Suprapubic skin (tissue), 4 donors: Measurements from ENCODE around the gene RAB33B. TPM values are rescaled to one million over a fixed set of nuclear protein-coding genes. Genes with fewer than 3 reads are reported as not detected.
A peak's percentile ranks its signal among the peaks of the same experiment; 100 is the strongest.
"Not testable (repeated sequence)": the region's sequence is repeated elsewhere in the genome, so short reads cannot be mapped to it uniquely, and the experiment has no call there.

Experiments
- DNase-seq, 2 donors: peaks; one replicate each; pipeline ENCODE4 v3.0.0-alpha.2; 2019; ENCODE audit warnings: low spot score in 2 of 2
- H3K27ac ChIP-seq: fragments of 200-600 bp; sonication (generic); one replicate; pipeline ENCODE4 v1.5.1; 2019
- H3K27me3 ChIP-seq: fragments of 200-600 bp; sonication (generic); one replicate; pipeline ENCODE4 v1.5.1; 2019
- H3K36me3 ChIP-seq: fragments of 200-600 bp; sonication (generic); one replicate; pipeline ENCODE4 v1.5.1; 2019
- H3K4me1 ChIP-seq: fragments of 200-600 bp; sonication (generic); one replicate; pipeline ENCODE4 v1.5.1; 2019
- H3K4me3 ChIP-seq: fragments of 200-600 bp; sonication (generic); one replicate; pipeline ENCODE4 v1.5.1; 2019; ENCODE audit warnings: mild to moderate bottlenecking
- H3K9me3 ChIP-seq: fragments of 200-600 bp; sonication (generic); one replicate; pipeline ENCODE4 v1.5.1; 2019
- CTCF ChIP-seq, 2 donors: fragments of 200-600 bp in 1 of 2; fragments of 450-650 bp in 1 of 2; sonication (generic) in 1 of 2; IDR thresholded peaks; one replicate each; pipeline ENCODE4 v1.5.1; 2016 to 2019; ENCODE audit warnings: antibody characterized with exemption in 2 of 2, mild to moderate bottlenecking in 1 of 2, moderate library complexity in 1 of 2
- EP300 ChIP-seq: sonication (generic); formaldehyde crosslinking; IDR thresholded peaks from one replicate; pipeline ENCODE4 v1.6.1; 2017; ENCODE audit warnings: antibody characterized with exemption
- POLR2A ChIP-seq, 2 donors: fragments of 450-650 bp; IDR thresholded peaks; one replicate each; pipeline ENCODE4 v1.6.1; 2017; ENCODE audit warnings: antibody characterized with exemption in 2 of 2, mild to moderate bottlenecking in 2 of 2, moderate library complexity in 2 of 2
- POLR2AphosphoS5 ChIP-seq, 3 donors: sonication (generic); formaldehyde crosslinking; IDR thresholded peaks; one replicate each; pipeline ENCODE4 v1.6.1; 2017; ENCODE audit warnings: antibody characterized with exemption in 3 of 3
- WGBS: methylation state at CpG from one replicate; pipeline ENCODE4 v1.1.5; 2018; 5-methylcytosine and 5-hydroxymethylcytosine counted together
- total RNA-seq, 4 donors: library from RNA; depleted of rRNA; stranded (reverse); fragments of >200 nt; gene quantifications; one replicate each; pipeline ENCODE4 v1.1.0, GENCODE V29; 2016

RAB33B gene
- total RNA-seq = 10 to 100 TPM in 1 of 4 donors, 1 to 10 TPM in 3; 8.1 to 10.8 (median 9.2) TPM

GRCh38 chr4:139454111-139455045, at the start of gene RAB33B:
Gene RAB33B, plus strand, starts transcription at chr4:139454121. Its CDS starts 75 bp downstream, at chr4:139454196.
- peaks cover 63% of the 10 kb centered on the region for H3K4me1 ChIP-seq
- under 1% methylated on average over 33 of the region's 46 CpGs for WGBS

DNA sequence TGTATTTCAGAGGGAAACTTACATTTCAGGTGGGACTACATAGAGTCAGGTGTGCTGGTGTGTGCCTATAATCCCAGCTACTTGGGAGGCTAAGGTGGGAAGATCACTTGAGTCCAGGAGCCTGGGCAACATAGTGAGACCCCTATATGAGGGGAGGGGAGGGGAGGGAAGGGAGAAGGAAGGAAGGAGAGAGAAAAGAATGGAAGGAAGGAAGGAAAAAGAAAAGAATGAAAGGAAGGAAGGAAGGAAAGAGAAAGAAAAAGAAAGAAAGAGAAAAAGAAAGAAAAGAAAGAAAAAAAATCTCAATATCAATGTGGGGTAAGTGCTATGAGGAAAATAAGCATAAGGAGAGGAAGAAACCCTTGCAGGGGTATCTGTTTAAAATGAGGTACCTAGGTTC, 43.6 kb upstream of the RAB33B start:
- Histone ChIP-seq H3K9me3 (no peaks in the 10 kb centered on the region), H3K27ac (no peak overlapping the region), H3K27me3 (no peaks in the 10 kb centered on the region), H3K4me3 (no peak overlapping the region), H3K36me3 (no peaks in the 10 kb centered on the region), H3K4me1 (no peaks in the 10 kb centered on the region)
- TF ChIP-seq EP300 = no peak
- no peak for TF ChIP-seq POLR2A (IDR thresholded peaks at IDR 0.05)
- TF ChIP-seq CTCF (IDR thresholded peaks at IDR 0.05) = no peak
- no peak for TF ChIP-seq POLR2AphosphoS5 (IDR thresholded peaks at IDR 0.05)
- no peak for DNase-seq

More at GRCh38 chr4:139454111-139455045, at the start of gene RAB33B:
- no peaks in the 10 kb centered on the region for H3K36me3 ChIP-seq
- H3K4me3 ChIP-seq = peak within 1 kb of the TSS; percentile 84
- TF ChIP-seq EP300 (no peak), POLR2A (IDR thresholded peaks at IDR 0.05) (peak in 1 of 2 donors; percentile 61), CTCF (IDR thresholded peaks at IDR 0.05) (no peak), POLR2AphosphoS5 (IDR thresholded peaks at IDR 0.05) (peak in 2 of 3 donors; percentile 51 to 67)
- no peaks in the 10 kb centered on the region for H3K9me3 ChIP-seq
- H3K27ac ChIP-seq = peak within 1 kb of the TSS; percentile 96
- peak; percentile 95 for DNase-seq
- H3K27me3 ChIP-seq = no peaks in the 10 kb centered on the region

GRCh38 chr4:139414671-139415210, 39.2 kb upstream of the RAB33B start:
- H3K27me3 ChIP-seq, H3K36me3 ChIP-seq: not testable (repeated sequence)
- 83% methylated on average over 8 of the region's 8 CpGs for WGBS

DNA sequence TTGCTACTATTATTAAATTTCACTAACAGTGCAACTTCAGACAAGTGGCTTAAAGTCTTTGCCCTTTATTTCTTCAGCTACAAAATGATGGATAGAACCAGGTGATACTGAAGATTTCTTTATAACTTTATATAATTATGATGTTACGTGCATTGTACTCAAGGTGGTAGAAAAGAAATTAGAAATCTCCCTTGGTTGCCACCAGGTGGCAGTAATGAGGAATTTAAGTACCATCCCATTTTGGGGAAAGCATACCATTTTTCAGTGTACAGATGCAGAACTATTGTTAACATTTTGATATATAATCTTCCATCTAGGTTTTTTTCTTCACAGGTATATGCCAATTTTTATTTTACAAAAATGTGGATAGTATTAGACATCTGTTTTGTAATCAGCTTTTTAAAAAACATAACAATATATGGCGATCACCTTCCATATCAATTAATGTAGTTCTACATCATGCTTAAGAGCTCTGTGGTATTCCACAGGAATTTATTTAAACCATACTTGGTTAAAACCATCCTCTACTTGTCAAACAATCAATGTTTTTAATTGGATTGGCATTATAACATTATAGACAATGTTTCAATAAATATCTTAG, 37.7 kb upstream of the RAB33B start:
- TF ChIP-seq EP300 (no peak), POLR2A (IDR thresholded peaks at IDR 0.05) (no peak), POLR2AphosphoS5 (IDR thresholded peaks at IDR 0.05) (no peak), CTCF (IDR thresholded peaks at IDR 0.05) (peak; percentile 39 to 49)
- H3K27me3 ChIP-seq = no peaks in the 10 kb centered on the region
- 85% methylated on average over 2 of the region's 2 CpGs for WGBS
- H3K4me3 ChIP-seq = no peak overlapping the region
- H3K4me1 ChIP-seq = peaks cover 13% of the 10 kb centered on the region
- no peak overlapping the region for H3K27ac ChIP-seq
- no peak for DNase-seq
- peaks cover 5% of the 10 kb centered on the region for H3K36me3 ChIP-seq
- no peaks in the 10 kb centered on the region for H3K9me3 ChIP-seq

More at GRCh38 chr4:139414671-139415210, 39.2 kb upstream of the RAB33B start:
- H3K4me1 ChIP-seq = peaks cover 11% of the 10 kb centered on the region
- H3K9me3 ChIP-seq, DNase-seq, H3K27ac ChIP-seq, H3K4me3 ChIP-seq: not testable (repeated sequence)

GRCh38 chr4:139419388-139419914, 34.5 kb upstream of the RAB33B start:
- peak in 2 of 3 donors; percentile 62 to 65 for TF ChIP-seq POLR2AphosphoS5 (IDR thresholded peaks at IDR 0.05)
- TF ChIP-seq POLR2A (IDR thresholded peaks at IDR 0.05) = no peak
- Histone ChIP-seq H3K27me3 (no peaks in the 10 kb centered on the region), H3K4me3 (no peak overlapping the region), H3K36me3 (peaks cover 5% of the 10 kb centered on the region), H3K27ac (peak overlapping the region; percentile 41), H3K4me1 (peaks cover 13% of the 10 kb centered on the region), H3K9me3 (peaks cover 3% of the 10 kb centered on the region)
- 45% methylated on average over 2 of the region's 2 CpGs for WGBS
- DNase-seq = peak in 1 of 2 donors; percentile 81
